Measurements from ENCODE around the gene TRRAP. TPM values are rescaled to one million over a fixed set of nuclear protein-coding genes. Genes with fewer than 3 reads are reported as not detected.
A peak's percentile ranks its signal among the peaks of the same experiment; 100 is the strongest.

Gene TRRAP
- total RNA-seq, 4 donors from 2014 or later = 46.4 to 69.4 (median 53.0) TPM

- intact Hi-C loops (cut with DNase I; ENCODE audit: low total_unique reads) = no loop called here
- no peak for DNase-seq (ENCODE audit: low spot score in 2 of 2)
- no peak for TF ChIP-seq POLR2A (IDR thresholded peaks at IDR 0.05)
- TF ChIP-seq CTCF (IDR thresholded peaks at IDR 0.05) = no peak
- 87 to 93% methylated on average over 10 of the region's 10 CpGs for WGBS, 2 donors
- no peak overlapping the region for H3K4me3 ChIP-seq (ENCODE audit: low read depth, poor library complexity, severe bottlenecking)
These were observed 52.1 kb downstream of the TRRAP start for GRCh38 chr7:98930464-98930863.

- no peak overlapping the region for H3K4me3 ChIP-seq (ENCODE audit: low read depth, poor library complexity, severe bottlenecking)
- intact Hi-C loops (cut with DNase I; ENCODE audit: low total_unique reads) = no loop called here
- TF ChIP-seq POLR2A (IDR thresholded peaks at IDR 0.05) (no peak), CTCF (IDR thresholded peaks at IDR 0.05) (no peak)
- WGBS, 2 donors = 92 to 93% methylated on average over 3 of the region's 3 CpGs
- DNase-seq (ENCODE audit: low spot score in 2 of 2) = peak in 1 of 2 donors; percentile 9
These were observed 52.6 kb downstream of the TRRAP start for GRCh38 chr7:98930921-98931320.

GRCh38 chr7:98933321-98933720 lies 55.0 kb downstream of the TRRAP start:
- peak in 1 of 2 donors; percentile 84 for DNase-seq (ENCODE audit: low spot score in 2 of 2)
- no peak for TF ChIP-seq POLR2A (IDR thresholded peaks at IDR 0.05)
- no peak for TF ChIP-seq CTCF (IDR thresholded peaks at IDR 0.05)
- intact Hi-C loops (cut with DNase I; ENCODE audit: low total_unique reads) = no loop called here
- no peak overlapping the region for H3K4me3 ChIP-seq (ENCODE audit: low read depth, poor library complexity, severe bottlenecking)
- WGBS, 2 donors = 84 to 92% methylated on average over 13 of the region's 13 CpGs

- no peak for TF ChIP-seq POLR2A (IDR thresholded peaks at IDR 0.05)
- WGBS, 2 donors = 76 to 92% methylated on average over 3 of the region's 3 CpGs
- no peak for DNase-seq (ENCODE audit: low spot score in 2 of 2)
- no peak overlapping the region for H3K4me3 ChIP-seq (ENCODE audit: low read depth, poor library complexity, severe bottlenecking)
- intact Hi-C loops (cut with DNase I; ENCODE audit: low total_unique reads) = no loop called here
These were observed 55.9 kb downstream of the TRRAP start for GRCh38 chr7:98934267-98934666.

- TF ChIP-seq POLR2A (IDR thresholded peaks at IDR 0.05) = no peak
- TF ChIP-seq CTCF (IDR thresholded peaks at IDR 0.05) = no peak
- intact Hi-C loops (cut with DNase I; ENCODE audit: low total_unique reads) = no loop called here
- H3K4me3 ChIP-seq (ENCODE audit: low read depth, poor library complexity, severe bottlenecking) = no peak overlapping the region
- WGBS, 2 donors = 77% methylated on average over 2 of the region's 2 CpGs
- no peak for DNase-seq (ENCODE audit: low spot score in 2 of 2)
These were observed 57.5 kb downstream of the TRRAP start for GRCh38 chr7:98935811-98936210.

- 85 to 87% methylated on average over 6 of the region's 6 CpGs for WGBS, 2 donors
- intact Hi-C loops (cut with DNase I; ENCODE audit: low total_unique reads) = no loop called here
- DNase-seq (ENCODE audit: low spot score in 2 of 2) = peak in 1 of 2 donors; percentile 2
These were observed 65.0 kb downstream of the TRRAP start for GRCh38 chr7:98943336-98943735.

More at GRCh38 chr7:98943336-98943735, 65.0 kb downstream of the TRRAP start:
- no peak for TF ChIP-seq POLR2A (IDR thresholded peaks at IDR 0.05)
- no peak for TF ChIP-seq CTCF (IDR thresholded peaks at IDR 0.05)
- H3K4me3 ChIP-seq (ENCODE audit: low read depth, poor library complexity, severe bottlenecking) = no peak overlapping the region
